T-cell (primary cell): ENCODE data around the gene IGDCC3. TPM values are rescaled to one million over a fixed set of nuclear protein-coding genes. Genes with fewer than 3 reads are reported as not detected.

ENCODE experiments used
- ATAC-seq, 4 experiments: fragments of 200-7000 bp in 3 of 4; fragments of 150-1000 bp in 1 of 4; cut with Tn5 transposase; replicated peaks in 1 of 4; 1 replicate in 3 of 4; 2 replicates in 1 of 4; pipeline ENCODE4 v1.10.0; 2021; ENCODE audit warnings: moderate library complexity in 3 of 4, mild to moderate bottlenecking in 2 of 4, moderate number of reproducible peaks in 1 of 4
- CTCF ChIA-PET, 2 donors: fragments of 300-600 bp; sonication (Branson Sonifier 250); formaldehyde crosslinking; loops; one replicate each; lab custom pipeline; 2022; ENCODE audit warnings: antibody characterized with exemption in 2 of 2; lab: Charles Lee
- POLR2A ChIA-PET, 2 donors: fragments of 300-600 bp; sonication (Branson Sonifier 250); formaldehyde crosslinking; loops; one replicate each; lab custom pipeline; 2022; ENCODE audit warnings: antibody characterized with exemption in 2 of 2; lab: Charles Lee
- DNase-seq, 35 experiments: peaks; one replicate each; pipeline versions ENCODE4 v3.0.0 to v3.0.0-alpha.2; 2013 to 2023
- H3K27ac ChIP-seq: one replicate; pipeline ENCODE4 v1.5.1; 2013; ENCODE audit warnings: low read length
- H3K27me3 ChIP-seq, 2 experiments: replicated peaks in 1 of 2; 1 replicate in 1 of 2; 2 replicates in 1 of 2; pipeline versions ENCODE4 v1.6.1 to v1.7.0; 2013; ENCODE audit warnings: low read length in 1 of 2, mixed read lengths in 1 of 2; ENCODE audit not compliant: control insufficient read depth in 2 of 2, insufficient read depth in 2 of 2; ENCODE audit errors: extremely low read depth in 1 of 2
- H3K36me3 ChIP-seq, 2 donors: 1 replicate in 1 of 2; 2 replicates in 1 of 2; pipeline versions ENCODE4 v1.6.1 to v1.7.0; 2013; ENCODE audit warnings: low read length in 1 of 2; ENCODE audit not compliant: control insufficient read depth in 2 of 2, insufficient read depth in 1 of 2; ENCODE audit errors: extremely low read depth in 1 of 2
- H3K4me1 ChIP-seq, 2 experiments: 1 replicate in 1 of 2; 2 replicates in 1 of 2; pipeline versions ENCODE4 v1.6.1 to v1.7.0; 2013; ENCODE audit warnings: low read length in 2 of 2, mixed read lengths in 1 of 2; ENCODE audit not compliant: insufficient read depth in 2 of 2, control insufficient read depth in 1 of 2; ENCODE audit errors: extremely low read depth in 1 of 2
- H3K4me3 ChIP-seq, 2 donors: 1 replicate in 1 of 2; 2 replicates in 1 of 2; pipeline versions ENCODE4 v1.5.1 to v1.7.0; 2013; ENCODE audit warnings: mild to moderate bottlenecking in 2 of 2, low read length in 1 of 2, moderate library complexity in 1 of 2; ENCODE audit not compliant: control insufficient read depth in 1 of 2; ENCODE audit errors: extremely low read depth in 1 of 2
- H3K9me3 ChIP-seq: 2 replicates; pipeline ENCODE4 v1.7.0; 2013
- H3K27ac Mint-ChIP-seq, 2 donors: one replicate each; pipeline ENCODE4 v1.8.0; 2020 to 2021; ENCODE audit warnings: mild to moderate bottlenecking in 2 of 2, mixed read lengths in 2 of 2
- H3K27me3 Mint-ChIP-seq, 2 donors: one replicate each; pipeline ENCODE4 v1.8.0; 2021 to 2022; ENCODE audit warnings: mixed read lengths in 2 of 2
- H3K36me3 Mint-ChIP-seq: one replicate; pipeline ENCODE4 v1.8.0; 2021; ENCODE audit warnings: mixed read lengths
- H3K4me1 Mint-ChIP-seq, 3 donors: one replicate each; pipeline ENCODE4 v1.8.0; 2020 to 2022; ENCODE audit warnings: mixed read lengths in 3 of 3, mild to moderate bottlenecking in 1 of 3
- H3K4me3 Mint-ChIP-seq, 3 donors: one replicate each; pipeline ENCODE4 v1.8.0; 2020 to 2022; ENCODE audit warnings: mild to moderate bottlenecking in 3 of 3, mixed read lengths in 3 of 3, moderate library complexity in 3 of 3
- H3K9me3 Mint-ChIP-seq, 3 donors: one replicate each; pipeline ENCODE4 v1.8.0; 2020 to 2022; ENCODE audit warnings: mixed read lengths in 3 of 3
- WGBS: methylation state at CpG from one replicate; pipeline ENCODE4 v1.1.5; 2013; ENCODE audit warnings: missing lambda C conversion rate; ENCODE audit not compliant: insufficient coverage; 5-methylcytosine and 5-hydroxymethylcytosine counted together
- total RNA-seq, 35 experiments: library from RNA in 6 of 35; stranded (reverse) in 6 of 35; fragments of 120-200 nt in 1 of 35; gene quantifications; one replicate each; pipeline versions ENCODE4 v1.2.1 to v1.2.4 and lab custom pipeline; 2013 to 2026

The IGDCC3 gene
- total RNA-seq, 5 donors from 2014 or later (not counting 1 experiment from before 2014, with no cell fraction given) = 0.06 TPM; not detected in 4

DNA sequence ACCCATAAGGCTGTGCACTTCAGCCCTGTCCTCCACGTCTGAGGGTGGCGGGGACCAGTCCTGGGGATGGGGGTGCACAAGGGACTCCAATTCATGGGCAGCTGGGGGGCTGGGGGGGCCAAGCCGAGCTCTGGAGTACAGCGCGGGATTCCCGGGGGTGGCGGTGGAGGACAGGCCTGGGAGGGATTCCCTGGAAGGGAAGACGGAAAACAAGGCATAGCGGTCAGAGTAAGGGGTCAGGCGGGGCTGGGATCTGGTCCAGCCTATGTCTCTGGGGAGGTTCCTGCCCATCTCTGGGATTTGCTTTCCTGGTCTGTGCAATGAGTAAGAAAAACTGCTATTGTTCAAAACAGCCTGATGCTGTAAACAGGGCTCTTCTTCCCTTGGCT lies 8.1 kb upstream of the IGDCC3 start:
- peak overlapping the region in 2 of 3 donors; percentile 79 to 86 for H3K4me3 Mint-ChIP-seq
- peaks cover 0 to 13% (median 10%) of the 10 kb centered on the region in 3 donors for H3K4me1 Mint-ChIP-seq
- peaks cover 5 to 39% of the 10 kb centered on the region in 2 experiments for H3K27me3 ChIP-seq
- H3K36me3 ChIP-seq = no peaks in the 10 kb centered on the region
- no peaks in the 10 kb centered on the region for H3K9me3 Mint-ChIP-seq
- 70% methylated on average over 8 of the region's 10 CpGs for WGBS
- no peaks in the 10 kb centered on the region for H3K36me3 Mint-ChIP-seq
- DNase-seq (no peak), ATAC-seq (peak in 2 of 4 experiments; percentile 5 to 7)
- peak overlapping the region in 1 of 2 donors; percentile 73 for H3K4me3 ChIP-seq
- no peak overlapping the region for H3K27ac ChIP-seq
- H3K27me3 Mint-ChIP-seq = peaks cover 11 to 13% of the 10 kb centered on the region in 2 donors
- CTCF ChIA-PET = interaction anchor here (0.5 to 2.2 kb wide), 7 partner anchors 65 to 799 kb away, joined by 3 to 9 read pairs (median 5); no protein-coding TSS in a partner anchor
- peaks cover 0 to 21% of the 10 kb centered on the region in 2 experiments for H3K4me1 ChIP-seq
- H3K27ac Mint-ChIP-seq = no peak overlapping the region
- no peaks in the 10 kb centered on the region for H3K9me3 ChIP-seq
- POLR2A ChIA-PET = no interaction called here

- DNase-seq = peak; percentile 61 to 90 (median 77)
- H3K27ac ChIP-seq = peak overlapping the region; percentile 35
- ChIA-PET POLR2A (no interaction called here), CTCF (interaction anchor here (0.5 to 2.2 kb wide), 7 partner anchors 64 to 799 kb away, joined by 3 to 9 read pairs (median 5); no protein-coding TSS in a partner anchor)
- peaks cover 12 to 15% of the 10 kb centered on the region in 2 donors for H3K27me3 Mint-ChIP-seq
- peak; percentile 84 to 91 (median 89) for ATAC-seq
- H3K4me1 ChIP-seq = peaks cover 0 to 21% of the 10 kb centered on the region in 2 experiments
- H3K4me3 ChIP-seq = peak overlapping the region; percentile 69 to 73
- H3K27me3 ChIP-seq = peaks cover 10 to 41% of the 10 kb centered on the region in 2 experiments
- peak overlapping the region; percentile 79 to 86 (median 83) for H3K4me3 Mint-ChIP-seq
- whole genome bisulfite sequencing = under 1% methylated on average over 21 of the region's 43 CpGs
- H3K9me3 Mint-ChIP-seq = no peaks in the 10 kb centered on the region
- peak overlapping the region; percentile 39 to 75 for H3K27ac Mint-ChIP-seq
- no peaks in the 10 kb centered on the region for H3K36me3 ChIP-seq
- peaks cover 0 to 13% (median 10%) of the 10 kb centered on the region in 3 donors for H3K4me1 Mint-ChIP-seq
- H3K36me3 Mint-ChIP-seq = no peaks in the 10 kb centered on the region
- no peaks in the 10 kb centered on the region for H3K9me3 ChIP-seq
Measured at GRCh38 chr15:65384895-65385869, 7.4 kb upstream of the IGDCC3 start.

GRCh38 chr15:65384505-65384894 lies 6.7 kb upstream of the IGDCC3 start:
- POLR2A ChIA-PET = interaction anchor here in 1 of 2 donors (1.3 kb wide), 1 partner anchor 80 kb away, joined by 4 read pairs; the partner anchor contains the start of gene RNU5B-1
- peak in 3 of 4 experiments; percentile 2 to 13 (median 5) for ATAC-seq

DNA sequence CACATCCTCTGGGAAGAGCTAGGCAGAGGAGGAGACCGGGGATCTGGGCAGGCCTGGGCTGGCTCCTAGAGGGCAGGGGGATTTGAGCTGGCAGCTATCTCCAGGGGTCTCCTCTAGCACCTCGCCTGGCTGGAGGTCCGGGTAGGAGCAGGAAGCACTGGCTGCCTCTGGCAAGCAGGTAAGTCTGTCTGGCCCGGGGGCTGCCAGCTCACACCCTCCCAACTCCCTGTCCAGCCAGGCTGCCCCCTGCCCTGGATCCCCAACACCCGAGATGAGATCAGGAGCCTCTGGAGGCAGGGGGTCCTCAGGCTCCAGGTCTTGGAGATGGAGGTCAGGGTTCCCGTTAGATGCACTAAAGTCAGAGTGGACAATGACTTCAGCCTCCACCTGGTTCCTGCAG lies 6.2 kb upstream of the IGDCC3 start:
- H3K4me3 Mint-ChIP-seq = peak overlapping the region; percentile 79 to 86 (median 83)
- no peak overlapping the region for H3K27ac ChIP-seq
- no peaks in the 10 kb centered on the region for H3K9me3 Mint-ChIP-seq
- peaks cover 0 to 21% of the 10 kb centered on the region in 2 experiments for H3K4me1 ChIP-seq
- H3K4me1 Mint-ChIP-seq = peaks cover 0 to 13% (median 10%) of the 10 kb centered on the region in 3 donors
- H3K27me3 ChIP-seq = peaks cover 13 to 42% of the 10 kb centered on the region in 2 experiments
- no peaks in the 10 kb centered on the region for H3K36me3 ChIP-seq
- 89% methylated on average over 3 of the region's 6 CpGs for WGBS
- no peak overlapping the region for H3K4me3 ChIP-seq
- no peak overlapping the region for H3K27ac Mint-ChIP-seq
- H3K9me3 ChIP-seq = no peaks in the 10 kb centered on the region
- ChIA-PET CTCF (interaction anchor here in 1 of 2 donors (1.1 kb wide), 1 partner anchor 65 kb away, joined by 5 read pairs; no protein-coding TSS in a partner anchor), POLR2A (interaction anchor here in 1 of 2 donors (0.6 to 1.3 kb wide), 2 partner anchors 79 to 1606 kb away, joined by 3 to 4 read pairs; partner anchors contain the start of gene RNU5B-1)
- no peak for DNase-seq
- H3K27me3 Mint-ChIP-seq = peaks cover 18 to 20% of the 10 kb centered on the region in 2 donors
- H3K36me3 Mint-ChIP-seq = no peaks in the 10 kb centered on the region
- ATAC-seq = no peak

More at GRCh38 chr15:65384505-65384894, 6.7 kb upstream of the IGDCC3 start:
- H3K27ac Mint-ChIP-seq = peak overlapping the region in 1 of 2 donors; percentile 75
- no peaks in the 10 kb centered on the region for H3K36me3 Mint-ChIP-seq
- peak overlapping the region; percentile 69 to 73 for H3K4me3 ChIP-seq
- no peaks in the 10 kb centered on the region for H3K9me3 Mint-ChIP-seq
- H3K36me3 ChIP-seq = no peaks in the 10 kb centered on the region
- no peaks in the 10 kb centered on the region for H3K9me3 ChIP-seq
- peaks cover 11 to 41% of the 10 kb centered on the region in 2 experiments for H3K27me3 ChIP-seq
- H3K27me3 Mint-ChIP-seq = peaks cover 14 to 18% of the 10 kb centered on the region in 2 donors
- peak overlapping the region; percentile 79 to 86 (median 83) for H3K4me3 Mint-ChIP-seq
- H3K4me1 Mint-ChIP-seq = peaks cover 0 to 13% (median 10%) of the 10 kb centered on the region in 3 donors
- CTCF ChIA-PET = interaction anchor here (1.5 to 2.2 kb wide), 2 partner anchors 63 to 64 kb away, joined by 5 to 9 read pairs; no protein-coding TSS in a partner anchor
- no peak for DNase-seq
- no CpG with 5 or more reads among the region's 4 CpGs for WGBS
- peaks cover 0 to 21% of the 10 kb centered on the region in 2 experiments for H3K4me1 ChIP-seq
- H3K27ac ChIP-seq = peak overlapping the region; percentile 35

- peak overlapping the region in 2 of 3 donors; percentile 17 to 79 for H3K4me3 Mint-ChIP-seq
- no peaks in the 10 kb centered on the region for H3K36me3 Mint-ChIP-seq
- 93% methylated on average over 2 of the region's 5 CpGs for WGBS
- no peaks in the 10 kb centered on the region for H3K9me3 Mint-ChIP-seq
- POLR2A ChIA-PET = interaction anchor here (0.5 to 1.3 kb wide), 3 partner anchors 53 to 1606 kb away, joined by 3 to 4 read pairs (median 3); partner anchors contain the start of gene RNU5B-1 (in 1 of the 2)
- no peak overlapping the region for H3K27ac ChIP-seq
- CTCF ChIA-PET = interaction anchor here in 1 of 2 donors (1.0 to 1.1 kb wide), 2 partner anchors 65 to 67 kb away, joined by 3 to 5 read pairs; no protein-coding TSS in a partner anchor
- peaks cover 20 to 23% of the 10 kb centered on the region in 2 donors for H3K27me3 Mint-ChIP-seq
- peaks cover 0 to 21% of the 10 kb centered on the region in 2 experiments for H3K4me1 ChIP-seq
- H3K4me1 Mint-ChIP-seq = peaks cover 3 to 15% (median 12%) of the 10 kb centered on the region in 3 donors
- no peak overlapping the region for H3K27ac Mint-ChIP-seq
- no peak for ATAC-seq
- H3K27me3 ChIP-seq = peaks cover 16 to 43% of the 10 kb centered on the region in 2 experiments
- H3K4me3 ChIP-seq = no peak overlapping the region
- no peaks in the 10 kb centered on the region for H3K9me3 ChIP-seq
- H3K36me3 ChIP-seq = no peaks in the 10 kb centered on the region
- DNase-seq = no peak
Measured at GRCh38 chr15:65383456-65383855, 5.7 kb upstream of the IGDCC3 start.
